Psoas muscle (tissue), 8 donors: Measurements from ENCODE around the gene AP2A2. TPM values are rescaled to one million over a fixed set of nuclear protein-coding genes. Genes with fewer than 3 reads are reported as not detected.

Experiments used
- ATAC-seq, 4 donors: fragments of 200-7000 bp; cut with Tn5 transposase; one replicate each; pipeline ENCODE4 v1.9.1; 2020; ENCODE audit warnings: moderate library complexity in 3 of 4, mild to moderate bottlenecking in 2 of 4
- DNase-seq, 2 donors: peaks; one replicate each; pipeline ENCODE4 v3.0.0-alpha.2; 2020
- H3K27ac ChIP-seq: fragments of 200-600 bp; one replicate; pipeline ENCODE4 v1.8.0; 2022
- H3K27me3 ChIP-seq, 3 donors: fragments of 200-600 bp in 1 of 3; one replicate each; pipeline versions ENCODE4 v1.6.1 to v1.8.0; 2013 to 2022; ENCODE audit warnings: low read length in 2 of 3, mild to moderate bottlenecking in 2 of 3, moderate library complexity in 1 of 3; ENCODE audit not compliant: insufficient read depth in 3 of 3
- H3K36me3 ChIP-seq, 2 donors: fragments of 200-600 bp in 1 of 2; one replicate each; pipeline versions ENCODE4 v1.6.1 to v1.8.0; 2013 to 2022; ENCODE audit warnings: low read depth in 1 of 2, mild to moderate bottlenecking in 1 of 2, moderate library complexity in 1 of 2; ENCODE audit not compliant: insufficient read depth in 1 of 2
- H3K4me1 ChIP-seq: fragments of 200-600 bp; one replicate; pipeline ENCODE4 v1.8.0; 2022
- H3K4me3 ChIP-seq: fragments of 200-600 bp; one replicate; pipeline ENCODE4 v1.8.0; 2022; ENCODE audit warnings: mild to moderate bottlenecking
- H3K9me3 ChIP-seq: fragments of 200-600 bp; one replicate; pipeline ENCODE4 v1.8.0; 2022
- CTCF ChIP-seq: fragments of 200-600 bp; IDR thresholded peaks from one replicate; pipeline ENCODE4 v1.8.0; 2022; ENCODE audit warnings: antibody characterized with exemption
- WGBS, 3 donors: extraction: QIAGEN DNeasy Blood & Tissue Kit; methylation state at CpG; one replicate each; pipeline versions ENCODE4 v1.1.6 to v1.1.7; 2013; 5-methylcytosine and 5-hydroxymethylcytosine counted together
- intact Hi-C, 2 donors: fragments of 100-400 bp; cut with DNase I; formaldehyde crosslinking; loops; one replicate each; pipeline versions ENCODE4 v1.11.0 to v1.14.2; 2022
- polyA plus RNA-seq, 3 donors: library from polyadenylated mRNA; stranded (reverse); fragments of 200-250 nt; gene quantifications; one replicate each; pipeline ENCODE4 v1.2.3, GENCODE V29; 2013
- total RNA-seq, 4 donors: library from RNA; stranded (reverse); fragmentation: NEBNext Ultra II Directional in 2 of 4; extraction: Animal tissue kit (Norgen Biotek cat#: 25700) in 2 of 4; gene quantifications; one replicate each; pipeline versions ENCODE4 v1.2.1 to v1.2.4, GENCODE V29; 2021 to 2023
- donor health status: healthy with polysubstance abuse.
- donor health status: DM: no; HTN: no; CAD: no; lungs with moderate emphysema.
- donor health status: Bipolar disorder and iron deficiency.
- donor health status: healthy.
- donor health status: DM: yes; HTN: yes; CAD: no.
- donor health status: DM: no; HTN: no; CAD: no.
- donor health status: DM: no; HTN: no; CAD: no.
- donor health status: DM: yes; HTN: yes; CAD: no.

The AP2A2 gene
- total and polyA plus RNA-seq, 7 donors: 15.9 to 31.4 (median 26.5) TPM

- ATAC-seq (no peak), DNase-seq (no peak)
- H3K4me3 ChIP-seq: peak overlapping the region; percentile 72
- no peak overlapping the region for H3K27ac ChIP-seq
- 84 to 93% (median 91%) methylated on average over 11 of the region's 11 CpGs for WGBS, 3 donors
- H3K9me3 ChIP-seq: no peaks in the 10 kb centered on the region
- intact Hi-C loops: loop anchor here in 1 of 2 donors (5.0 kb wide), 2 partner anchors 65 kb away; no protein-coding TSS in a partner anchor
- H3K27me3 ChIP-seq: no peaks in the 10 kb centered on the region
- H3K4me1 ChIP-seq: peaks cover 15% of the 10 kb centered on the region
- H3K36me3 ChIP-seq: peaks cover 0 to under 1% of the 10 kb centered on the region in 2 donors
- TF ChIP-seq CTCF: no peak
These were observed 13.8 kb upstream of the AP2A2 start for GRCh38 chr11:911890-912219.

GRCh38 chr11:912266-912665 lies 13.4 kb upstream of the AP2A2 start:
- 88 to 93% (median 90%) methylated on average over 10 to 14 of the region's 14 CpGs for WGBS, 3 donors
- no peaks in the 10 kb centered on the region for H3K9me3 ChIP-seq
- peaks cover 15% of the 10 kb centered on the region for H3K4me1 ChIP-seq
- no peaks in the 10 kb centered on the region for H3K27me3 ChIP-seq
- intact Hi-C loops: loop anchor here in 1 of 2 donors (5.0 kb wide), 2 partner anchors 65 kb away; no protein-coding TSS in a partner anchor
- no peaks in the 10 kb centered on the region for H3K36me3 ChIP-seq
- no peak for ATAC-seq
- no peak for DNase-seq
- no peak overlapping the region for H3K4me3 ChIP-seq
- no peak overlapping the region for H3K27ac ChIP-seq
- no peak for TF ChIP-seq CTCF

- TF ChIP-seq CTCF: no peak
- 88 to 94% (median 91%) methylated on average over 4 of the region's 4 CpGs for WGBS, 3 donors
- Histone ChIP-seq H3K4me3 (no peak overlapping the region), H3K27ac (no peak overlapping the region), H3K27me3 (no peaks in the 10 kb centered on the region), H3K36me3 (no peaks in the 10 kb centered on the region), H3K4me1 (peaks cover 15% of the 10 kb centered on the region), H3K9me3 (no peaks in the 10 kb centered on the region)
- ATAC-seq (no peak), DNase-seq (no peak)
- intact Hi-C loops: loop anchor here in 1 of 2 donors (5.0 kb wide), 2 partner anchors 64 to 66 kb away; no protein-coding TSS in a partner anchor
These were observed 12.6 kb upstream of the AP2A2 start for GRCh38 chr11:913043-913442.

- H3K4me3 ChIP-seq: no peak overlapping the region
- no peaks in the 10 kb centered on the region for H3K9me3 ChIP-seq
- H3K4me1 ChIP-seq: peaks cover 15% of the 10 kb centered on the region
- no peaks in the 10 kb centered on the region for H3K36me3 ChIP-seq
- 64 to 84% (median 76%) methylated on average over 5 of the region's 5 CpGs for WGBS, 3 donors
- DNase-seq (no peak), ATAC-seq (no peak)
- intact Hi-C loops: loop anchor here in 1 of 2 donors (5.0 kb wide), 2 partner anchors 63 to 67 kb away; no protein-coding TSS in a partner anchor
- no peaks in the 10 kb centered on the region for H3K27me3 ChIP-seq
- no peak for TF ChIP-seq CTCF
- no peak overlapping the region for H3K27ac ChIP-seq
These were observed 11.5 kb upstream of the AP2A2 start for GRCh38 chr11:914204-914603.
